Activated naive CD4-positive, alpha-beta T cell treated with anti-CD3 and anti-CD28 coated beads for 36 hours (primary cell): ENCODE results near the gene TOMM6. TPM values are rescaled to one million over a fixed set of nuclear protein-coding genes. Genes with fewer than 3 reads are reported as not detected.

ENCODE experiments used
- CTCF ChIA-PET: fragments of 350-600 bp; sonication (Branson Sonifier 250); formaldehyde crosslinking; loops from one replicate; lab custom pipeline; 2021; ENCODE audit warnings: antibody characterized with exemption; lab: Charles Lee
- DNase-seq: peaks from one replicate; pipeline ENCODE4 v3.0.0-alpha.2; 2020
- H3K27ac Mint-ChIP-seq: one replicate; pipeline ENCODE4 v1.8.0; 2021; ENCODE audit warnings: mild to moderate bottlenecking, mixed read lengths
- H3K27me3 Mint-ChIP-seq: one replicate; pipeline ENCODE4 v1.8.0; 2021; ENCODE audit warnings: low read depth, mixed read lengths
- H3K36me3 Mint-ChIP-seq: one replicate; pipeline ENCODE4 v1.8.0; 2021; ENCODE audit warnings: low read depth, mixed read lengths
- H3K4me1 Mint-ChIP-seq: one replicate; pipeline ENCODE4 v1.8.0; 2021; ENCODE audit warnings: low read depth, mixed read lengths
- H3K4me3 Mint-ChIP-seq: one replicate; pipeline ENCODE4 v1.8.0; 2021; ENCODE audit warnings: mild to moderate bottlenecking, moderate library complexity, mixed read lengths
- H3K9me3 Mint-ChIP-seq: one replicate; pipeline ENCODE4 v1.8.0; 2021; ENCODE audit warnings: mixed read lengths
- intact Hi-C: fragments of 100-400 bp; cut with micrococcal nuclease; formaldehyde crosslinking; loops from one replicate; pipeline ENCODE4 v1.15.1; 2023
- total RNA-seq, 2 experiments: library from RNA; stranded (reverse); gene quantifications; one replicate each; pipeline ENCODE4 v1.2.3, GENCODE V29; 2021

Gene TOMM6
- total RNA-seq, 2 experiments from 2014 or later: 285 to 299 TPM

- no peaks in the 10 kb centered on the region for H3K9me3 Mint-ChIP-seq
- CTCF ChIA-PET: interaction anchor here (1.0 kb wide), 1 partner anchor 264 kb away, joined by 3 read pairs; no protein-coding TSS in a partner anchor
- DNase-seq: no peak
These were observed 31.0 kb downstream of the TOMM6 start for GRCh38 chr6:41818271-41819054.

GRCh38 chr6:41821266-41821665 lies 33.8 kb downstream of the TOMM6 start:
- CTCF ChIA-PET: no interaction called here
- Mint-ChIP-seq H3K9me3 (no peaks in the 10 kb centered on the region), H3K27me3 (no peaks in the 10 kb centered on the region), H3K27ac (no peak overlapping the region), H3K36me3 (no peaks in the 10 kb centered on the region), H3K4me1 (no peaks in the 10 kb centered on the region), H3K4me3 (no peak overlapping the region)
- no peak for DNase-seq
- intact Hi-C loops: no loop called here

More at GRCh38 chr6:41818271-41819054, 31.0 kb downstream of the TOMM6 start:
- Mint-ChIP-seq H3K4me1 (no peaks in the 10 kb centered on the region), H3K4me3 (no peak overlapping the region), H3K36me3 (no peaks in the 10 kb centered on the region), H3K27ac (no peak overlapping the region), H3K27me3 (no peaks in the 10 kb centered on the region)
- intact Hi-C loops: no loop called here

- no peak for DNase-seq
These were observed 34.5 kb downstream of the TOMM6 start for GRCh38 chr6:41822021-41822420.

DNA sequence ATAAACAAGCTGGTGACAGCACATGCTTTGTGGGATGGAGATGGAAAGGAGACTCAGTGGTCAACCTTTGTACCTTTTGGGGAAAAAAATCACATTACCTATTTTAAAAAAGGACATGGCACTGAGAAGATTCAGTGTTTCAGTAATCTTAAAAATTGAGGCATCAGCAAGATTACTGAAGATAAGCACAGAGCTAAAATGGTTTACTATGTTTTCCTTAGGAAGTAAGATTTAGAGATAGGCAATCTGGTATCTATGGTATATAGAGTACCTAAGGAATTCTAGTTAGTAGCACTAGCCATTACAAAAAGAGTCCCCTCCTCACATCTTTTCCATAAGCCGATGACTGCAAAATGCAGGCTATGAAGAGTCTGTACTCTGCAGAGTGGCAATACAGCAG lies 35.7 kb downstream of the TOMM6 start:
- Mint-ChIP-seq H3K36me3 (no peaks in the 10 kb centered on the region), H3K4me1 (no peaks in the 10 kb centered on the region), H3K27ac (no peak overlapping the region), H3K4me3 (no peak overlapping the region), H3K9me3 (no peaks in the 10 kb centered on the region), H3K27me3 (no peaks in the 10 kb centered on the region)
- DNase-seq: no peak
- intact Hi-C loops: no loop called here
- CTCF ChIA-PET: interaction anchor here (0.6 to 0.7 kb wide), 2 partner anchors 59 to 300 kb away, joined by 4 to 8 read pairs; no protein-coding TSS in a partner anchor

More at GRCh38 chr6:41822021-41822420, 34.5 kb downstream of the TOMM6 start:
- CTCF ChIA-PET: no interaction called here
- no peaks in the 10 kb centered on the region for H3K27me3 Mint-ChIP-seq
- H3K27ac Mint-ChIP-seq: no peak overlapping the region
- H3K4me3 Mint-ChIP-seq: no peak overlapping the region
- no peaks in the 10 kb centered on the region for H3K4me1 Mint-ChIP-seq
- no peaks in the 10 kb centered on the region for H3K36me3 Mint-ChIP-seq
- intact Hi-C loops: no loop called here
- no peaks in the 10 kb centered on the region for H3K9me3 Mint-ChIP-seq

DNA sequence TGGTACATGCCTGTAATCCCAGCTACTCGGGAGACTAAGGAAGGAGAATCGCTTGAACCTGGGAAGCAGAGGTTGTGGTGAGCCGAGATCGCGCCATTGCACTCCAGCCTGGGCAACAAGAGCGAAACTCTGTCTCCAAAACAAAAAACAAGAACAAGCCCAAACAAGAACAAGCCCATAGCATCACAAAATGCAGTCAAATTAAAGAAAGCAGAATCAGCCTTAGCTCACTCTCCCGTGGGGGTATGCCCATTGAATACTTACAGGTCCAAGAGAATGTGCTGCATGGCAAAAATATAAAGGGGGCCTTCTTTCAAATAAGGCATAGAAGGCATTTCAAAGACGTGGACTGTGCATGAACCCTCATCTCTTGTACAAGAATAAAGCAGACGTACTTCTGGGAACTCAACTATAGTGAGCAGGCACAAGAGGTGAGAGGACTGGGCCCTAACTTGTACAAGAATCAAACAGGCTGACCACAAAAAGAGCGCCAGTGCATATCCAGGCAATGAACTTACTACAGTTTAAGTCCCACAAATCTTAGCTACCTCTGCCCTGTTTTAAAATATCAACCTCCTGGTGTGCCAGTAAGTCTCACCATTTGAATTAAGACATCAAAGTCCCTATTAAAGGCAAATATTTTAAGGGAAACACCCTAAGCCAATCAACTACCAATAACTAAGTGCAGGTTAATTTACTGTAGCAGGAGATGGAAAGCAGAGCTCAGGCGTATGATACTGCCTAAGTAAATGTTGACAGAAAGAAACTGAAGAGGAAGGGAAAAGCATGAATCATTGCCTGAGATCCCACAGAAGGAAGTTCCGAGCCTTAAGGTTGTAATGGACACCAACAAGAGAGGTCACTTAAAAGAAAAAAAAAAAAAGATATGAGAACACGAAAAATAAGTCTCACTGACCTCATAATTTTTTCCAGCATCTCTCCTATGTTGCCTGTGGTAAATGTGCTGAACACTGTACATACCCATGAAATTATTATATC lies 37.4 kb downstream of the TOMM6 start:
- no peaks in the 10 kb centered on the region for H3K27me3 Mint-ChIP-seq
- no peaks in the 10 kb centered on the region for H3K4me1 Mint-ChIP-seq
- no peak overlapping the region for H3K4me3 Mint-ChIP-seq
- CTCF ChIA-PET: no interaction called here
- no peaks in the 10 kb centered on the region for H3K9me3 Mint-ChIP-seq
- no peak for DNase-seq
- H3K27ac Mint-ChIP-seq: no peak overlapping the region
- intact Hi-C loops: no loop called here
- H3K36me3 Mint-ChIP-seq: no peaks in the 10 kb centered on the region

GRCh38 chr6:41826343-41827022 lies 39.0 kb downstream of the TOMM6 start:
- Mint-ChIP-seq H3K36me3 (no peaks in the 10 kb centered on the region), H3K4me1 (no peaks in the 10 kb centered on the region), H3K9me3 (no peaks in the 10 kb centered on the region), H3K27me3 (no peaks in the 10 kb centered on the region), H3K4me3 (no peak overlapping the region), H3K27ac (no peak overlapping the region)
- CTCF ChIA-PET: no interaction called here
- DNase-seq: no peak
- intact Hi-C loops: no loop called here

- Mint-ChIP-seq H3K4me1 (peaks cover 3% of the 10 kb centered on the region), H3K36me3 (no peaks in the 10 kb centered on the region), H3K27me3 (no peaks in the 10 kb centered on the region)
These were observed 44.8 kb downstream of the TOMM6 start for GRCh38 chr6:41832263-41832662.

DNA sequence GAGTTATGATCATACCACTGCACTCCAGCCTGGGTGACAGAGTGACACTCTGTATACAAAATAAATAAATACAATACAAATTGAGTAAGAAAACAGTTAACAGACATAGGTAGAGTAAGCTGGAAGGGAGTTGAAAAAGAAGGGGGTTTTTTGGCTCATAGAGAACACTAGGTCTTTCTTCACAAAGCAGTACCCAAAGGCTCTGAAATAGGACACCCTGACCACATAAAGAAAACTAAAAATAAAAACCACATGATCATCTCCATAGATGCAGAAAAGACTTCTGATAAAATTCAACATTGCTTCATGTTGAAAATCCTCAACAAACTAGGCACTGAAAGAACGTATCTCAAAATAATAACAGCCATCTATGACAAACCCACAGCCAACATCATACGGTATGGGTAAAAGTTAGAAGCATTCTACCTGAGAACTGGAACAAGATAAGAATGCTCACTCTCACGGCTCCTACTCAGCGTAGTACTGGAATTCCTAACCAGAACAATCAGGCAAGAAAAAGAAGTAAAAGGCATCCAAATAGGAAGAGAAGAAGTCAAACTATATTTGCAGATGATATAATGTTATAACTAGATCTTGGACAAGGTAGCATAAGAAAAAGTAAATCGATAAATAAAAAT lies 48.6 kb downstream of the TOMM6 start:
- Mint-ChIP-seq H3K4me1 (peaks cover 3% of the 10 kb centered on the region), H3K27me3 (no peaks in the 10 kb centered on the region), H3K27ac (no peak overlapping the region), H3K4me3 (no peak overlapping the region), H3K36me3 (no peaks in the 10 kb centered on the region), H3K9me3 (no peaks in the 10 kb centered on the region)
- intact Hi-C loops: no loop called here
- no peak for DNase-seq
- CTCF ChIA-PET: interaction anchor here (0.6 kb wide), 3 partner anchors 36 to 194 kb away, joined by 3 to 4 read pairs (median 3); no protein-coding TSS in a partner anchor

More at GRCh38 chr6:41832263-41832662, 44.8 kb downstream of the TOMM6 start:
- CTCF ChIA-PET: interaction anchor here (0.9 kb wide), 1 partner anchor 9 kb away, joined by 3 read pairs; no protein-coding TSS in a partner anchor
- no peak for DNase-seq
- Mint-ChIP-seq H3K4me3 (no peak overlapping the region), H3K9me3 (no peaks in the 10 kb centered on the region), H3K27ac (no peak overlapping the region)
- intact Hi-C loops: no loop called here

DNA sequence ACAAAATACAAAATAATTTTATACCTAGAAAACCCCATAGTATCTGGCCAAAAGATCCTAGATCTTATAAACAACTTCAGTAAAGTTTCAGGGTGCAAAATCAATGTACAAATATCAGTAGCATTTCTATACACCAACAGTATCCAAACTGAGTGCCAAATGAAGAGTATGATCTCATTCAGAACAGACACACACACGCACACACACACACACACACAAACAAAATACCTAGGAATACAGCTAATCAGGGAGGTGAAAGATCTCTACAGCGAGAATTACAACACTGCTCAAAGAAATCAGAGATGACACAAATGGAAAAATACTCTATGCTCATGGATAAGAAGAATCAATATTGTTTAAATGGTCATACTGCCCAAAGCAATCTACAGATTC lies 49.2 kb downstream of the TOMM6 start:
- Mint-ChIP-seq H3K4me3 (no peak overlapping the region), H3K27ac (no peak overlapping the region), H3K36me3 (no peaks in the 10 kb centered on the region), H3K9me3 (no peaks in the 10 kb centered on the region), H3K4me1 (peaks cover 3% of the 10 kb centered on the region), H3K27me3 (no peaks in the 10 kb centered on the region)
- CTCF ChIA-PET: no interaction called here
- intact Hi-C loops: no loop called here
- no peak for DNase-seq
